ENCODE data around the gene SND1.

SND1 gene

DNA sequence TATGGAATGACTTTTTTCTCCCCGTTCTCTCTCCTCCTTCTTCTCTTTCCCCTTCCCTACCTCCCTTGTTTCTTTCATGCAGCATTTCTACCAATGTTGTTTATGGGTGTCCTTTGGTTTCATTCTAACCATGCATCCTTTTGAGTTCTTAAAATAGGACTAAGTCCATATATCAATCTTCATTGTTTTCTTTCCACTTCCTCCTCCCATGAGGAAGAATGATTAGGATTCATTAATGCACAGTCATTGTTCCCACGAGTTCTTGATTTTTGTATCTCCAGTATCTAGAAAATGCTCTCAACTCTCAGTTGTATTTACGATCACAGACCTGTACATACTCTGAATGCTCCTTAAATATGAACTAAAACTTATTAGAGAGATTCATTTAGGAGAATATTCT, 226.0 kb downstream of the SND1 start:
- no peak for DNase-seq

DNA sequence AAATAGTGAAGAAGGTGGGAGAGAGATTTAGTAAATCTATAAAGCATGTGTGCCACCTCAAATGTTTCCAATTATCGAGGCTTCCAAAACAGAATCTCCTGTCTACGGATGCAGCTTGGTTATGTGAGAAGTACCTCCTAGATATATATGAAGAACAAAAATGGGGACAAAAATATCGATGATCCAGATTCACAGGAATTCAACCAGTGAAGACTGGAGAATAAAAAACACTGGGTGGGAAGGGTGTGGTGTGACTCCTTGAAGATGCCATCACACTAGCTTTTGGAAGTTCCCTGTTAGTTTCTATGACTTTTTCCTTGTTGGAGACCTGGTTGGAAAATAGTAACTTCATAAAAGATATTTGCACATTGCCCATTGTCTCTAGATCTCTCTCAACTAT, 226.8 kb downstream of the SND1 start:
- no peak for DNase-seq

DNA sequence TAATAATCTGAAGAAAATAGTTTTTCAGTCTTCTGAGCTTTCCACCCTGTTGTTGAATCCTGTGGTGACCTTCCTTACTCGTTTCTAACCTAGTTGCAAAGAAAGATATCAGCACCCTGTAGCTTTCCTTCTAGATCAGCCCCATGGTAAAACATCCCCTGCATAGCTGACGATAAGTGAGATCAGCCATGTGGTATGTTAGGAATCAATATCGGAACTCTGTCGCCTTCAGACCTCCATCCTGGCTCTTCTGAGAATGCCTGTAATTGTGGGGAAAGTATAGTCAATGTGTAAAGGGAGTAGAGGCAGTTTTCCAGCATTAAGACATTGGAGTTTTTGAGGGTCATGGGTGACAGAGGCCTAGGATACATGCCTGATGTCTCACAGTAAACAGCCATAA, 227.4 kb downstream of the SND1 start:
- DNase-seq = peak; percentile 49

DNA sequence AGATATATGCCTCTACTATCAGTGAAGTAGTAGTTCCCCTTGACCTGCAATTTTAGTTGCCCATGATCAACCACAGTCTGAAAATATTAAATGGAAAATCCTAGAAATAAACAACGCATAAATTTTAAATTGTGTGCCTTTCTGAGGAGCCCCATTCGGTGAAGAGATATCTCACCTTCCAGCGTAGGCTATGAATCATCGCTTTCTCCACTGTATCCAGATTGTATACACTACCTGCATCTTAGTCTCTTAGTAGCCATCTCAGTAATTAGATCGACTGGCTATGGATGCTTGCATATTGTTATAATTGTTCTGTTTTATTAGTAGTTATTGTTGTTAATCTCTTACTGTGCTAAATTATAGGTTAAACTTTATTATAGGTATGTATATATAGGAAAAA, 227.9 kb downstream of the SND1 start:
- DNase-seq = no peak

DNA sequence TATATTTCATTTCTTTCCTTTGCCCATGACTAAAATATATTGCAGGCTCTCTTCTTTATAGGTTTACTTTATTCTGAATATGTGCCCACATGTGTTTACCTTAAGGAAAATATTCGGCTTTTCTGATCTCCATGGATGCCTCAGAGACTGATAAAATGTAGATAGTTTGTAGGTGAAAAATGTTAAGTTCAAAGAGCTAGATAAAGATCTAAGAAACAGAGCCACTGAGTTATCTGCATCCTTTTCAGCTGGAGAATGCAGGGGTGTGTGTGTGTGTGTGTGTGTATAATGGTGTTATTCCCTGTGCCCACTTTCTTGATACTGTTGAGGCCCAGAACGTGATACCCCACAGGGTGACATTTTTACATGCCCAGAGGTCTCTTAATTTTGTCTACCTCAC, 228.5 kb downstream of the SND1 start:
- DNase-seq = no peak

DNA sequence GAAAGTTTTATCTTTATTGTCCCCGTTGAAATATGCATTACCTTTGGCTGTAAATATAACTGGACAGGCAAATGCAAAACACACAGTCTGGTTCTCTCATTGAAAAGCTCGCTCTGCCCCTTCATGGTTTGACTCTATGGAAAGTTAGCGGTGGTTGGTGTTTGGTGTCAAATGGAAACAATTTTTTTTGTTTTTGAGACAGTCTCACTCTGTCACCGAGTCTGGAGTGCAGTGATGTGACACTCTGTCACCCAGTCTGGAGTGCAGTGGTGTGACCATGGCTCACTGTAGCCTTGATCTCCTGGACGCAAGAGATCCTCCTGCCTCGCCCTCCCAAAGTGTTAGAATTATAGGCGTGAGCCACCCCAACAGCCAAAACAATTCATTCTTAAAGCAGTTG, 229.6 kb downstream of the SND1 start:
- no peak for DNase-seq

DNA sequence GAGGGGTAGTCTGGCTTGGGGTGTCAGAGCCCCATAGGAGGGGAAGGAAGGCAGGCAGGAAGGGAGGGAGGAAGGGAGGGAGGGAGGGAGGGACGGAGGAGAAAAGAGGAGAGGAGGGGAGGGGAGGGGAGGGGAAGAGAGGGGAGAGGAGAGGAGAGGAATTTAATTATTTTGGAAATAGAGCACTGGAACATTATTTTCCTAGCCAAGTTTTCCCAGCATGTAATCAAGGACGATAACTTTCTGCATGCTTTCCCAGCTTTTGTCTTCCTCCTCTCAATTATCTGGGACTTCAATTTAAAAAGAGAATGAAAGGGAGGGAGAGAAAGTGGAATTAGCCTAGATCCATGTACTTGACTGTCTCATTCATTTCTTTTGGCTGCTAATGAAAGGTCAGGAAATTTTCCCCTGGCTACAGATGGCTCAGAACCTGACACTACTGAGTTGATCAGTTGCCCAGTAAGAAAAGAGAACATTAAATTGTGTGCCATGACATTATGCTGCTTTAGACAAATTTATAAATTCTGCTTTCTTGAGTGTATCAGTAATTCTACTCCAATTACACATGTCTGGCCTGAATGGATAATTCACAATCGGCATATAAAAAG, 230.4 kb downstream of the SND1 start:
- no peak for DNase-seq

DNA sequence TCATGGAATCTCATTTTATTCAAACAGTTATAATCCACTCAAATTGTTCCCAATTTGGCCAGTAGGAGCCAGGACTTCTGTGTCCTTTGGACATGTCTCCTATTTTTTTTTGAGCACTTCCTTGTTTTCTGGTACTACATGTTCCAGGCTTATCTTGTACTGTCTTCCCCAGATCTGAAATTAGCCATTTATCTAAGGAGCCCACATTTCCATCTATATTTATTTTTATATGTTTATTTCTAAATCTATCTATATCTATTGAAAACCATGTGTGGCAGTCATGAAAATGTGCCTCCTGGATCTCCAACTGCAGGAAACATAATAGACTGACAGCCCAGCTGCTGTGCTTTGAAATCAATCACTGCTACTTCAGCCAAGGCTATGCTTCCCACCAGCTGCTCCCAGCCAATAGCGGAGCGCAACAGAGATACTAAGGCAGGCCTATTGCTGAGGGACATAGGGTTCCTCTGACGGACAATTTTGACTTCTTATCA, 232.1 kb downstream of the SND1 start:
- DNase-seq = no peak

DNA sequence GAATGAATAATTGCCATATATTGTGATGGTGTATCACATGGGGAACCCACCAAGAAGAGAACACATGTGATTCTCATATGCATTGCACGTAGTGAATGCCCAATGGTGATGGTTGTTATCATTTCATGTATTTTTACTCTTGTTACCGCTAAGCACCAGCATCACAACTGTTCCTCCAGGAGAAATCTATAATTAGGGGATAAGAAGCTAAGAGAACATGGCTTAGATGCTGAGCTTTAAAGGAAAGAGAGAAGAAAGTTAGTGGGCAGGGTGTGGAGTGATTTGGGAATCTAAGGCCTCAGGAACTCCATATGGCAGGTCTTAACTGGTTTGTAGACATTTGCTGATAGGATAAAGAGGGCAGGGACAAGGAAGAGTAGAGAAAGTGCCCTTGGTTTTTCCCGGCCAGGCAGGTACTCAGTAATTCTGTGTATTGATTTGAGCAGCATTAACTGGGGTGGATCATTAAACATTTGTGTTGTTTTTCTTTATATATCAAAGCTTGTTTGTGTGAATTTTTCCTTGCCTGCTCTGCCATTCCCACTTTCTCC, 233.3 kb downstream of the SND1 start:
- DNase-seq = no peak

DNA sequence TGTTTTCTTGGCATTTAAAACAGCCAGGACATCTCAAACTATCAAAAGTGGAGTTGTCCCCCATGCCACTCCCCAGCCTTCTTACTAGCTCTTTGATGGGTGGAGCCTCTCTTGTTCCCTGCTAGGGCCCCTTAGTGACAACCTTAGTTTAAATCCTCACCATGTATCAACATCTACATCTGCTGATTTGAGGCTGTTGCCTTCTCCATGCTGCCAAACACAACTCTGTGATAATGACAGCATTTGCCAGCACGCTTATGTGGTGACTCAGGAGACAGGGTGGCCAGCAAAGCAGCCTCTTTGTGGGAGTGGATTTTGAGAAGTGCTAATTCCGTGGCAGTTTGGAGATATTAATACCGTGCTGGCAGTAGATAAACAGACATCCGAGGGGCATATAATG, 233.8 kb downstream of the SND1 start:
- DNase-seq = peak; percentile 74

DNA sequence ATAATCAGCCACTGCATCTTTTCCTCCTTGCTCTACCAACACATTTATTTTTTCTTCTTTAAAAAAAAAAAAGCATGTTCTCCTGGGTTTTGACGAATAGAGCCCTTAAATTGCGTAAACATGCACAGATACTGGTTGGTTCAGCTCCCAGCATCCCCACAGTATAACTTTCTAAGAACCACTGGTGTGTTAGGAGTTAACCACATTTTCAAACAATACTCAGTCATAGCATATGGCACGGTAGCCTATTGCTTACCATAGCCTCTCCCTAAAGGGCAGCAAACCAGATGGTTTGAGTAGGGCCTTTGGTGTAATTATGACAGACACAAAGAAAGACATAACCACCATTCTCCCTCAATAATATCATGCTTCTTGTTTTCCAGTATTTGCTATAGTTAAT, 234.3 kb downstream of the SND1 start:
- DNase-seq = no peak

DNA sequence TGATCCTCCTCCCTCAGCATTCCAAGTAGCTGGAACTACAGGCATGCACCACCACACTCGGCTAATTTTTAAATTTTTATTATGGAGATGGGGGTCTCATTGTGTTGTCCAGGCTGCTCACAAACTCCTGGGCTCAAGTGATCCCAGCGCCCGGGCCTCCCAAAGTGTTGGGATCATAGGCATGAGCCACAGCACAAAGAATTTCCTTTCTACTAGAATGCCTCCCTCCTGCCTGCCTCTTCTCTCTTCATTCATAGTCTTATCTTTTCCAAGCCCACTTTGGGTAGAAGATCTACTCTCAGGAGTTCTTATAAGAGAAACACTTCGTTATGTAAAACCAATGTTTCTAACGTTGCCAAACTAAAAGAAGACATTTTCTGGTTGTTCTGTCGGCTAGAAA, 235.1 kb downstream of the SND1 start:
- no peak for DNase-seq

DNA sequence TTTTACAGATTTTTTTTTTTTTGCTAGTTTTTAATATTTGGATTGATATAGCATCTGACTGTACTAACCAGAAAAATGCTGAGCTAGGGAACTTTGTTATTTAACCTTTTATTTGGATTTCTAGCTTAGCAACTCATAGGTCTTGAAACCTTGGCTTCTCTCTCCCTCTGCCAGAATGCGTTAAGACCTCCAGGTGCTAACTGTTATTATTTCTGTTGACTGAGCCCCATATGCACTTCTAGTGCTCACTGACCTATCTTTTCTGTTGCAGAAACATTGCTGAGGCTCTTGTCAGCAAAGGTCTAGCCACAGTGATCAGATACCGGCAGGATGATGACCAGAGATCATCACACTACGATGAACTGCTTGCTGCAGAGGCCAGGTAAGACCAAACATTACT, 235.6 kb downstream of the SND1 start:
- DNase-seq = no peak

DNA sequence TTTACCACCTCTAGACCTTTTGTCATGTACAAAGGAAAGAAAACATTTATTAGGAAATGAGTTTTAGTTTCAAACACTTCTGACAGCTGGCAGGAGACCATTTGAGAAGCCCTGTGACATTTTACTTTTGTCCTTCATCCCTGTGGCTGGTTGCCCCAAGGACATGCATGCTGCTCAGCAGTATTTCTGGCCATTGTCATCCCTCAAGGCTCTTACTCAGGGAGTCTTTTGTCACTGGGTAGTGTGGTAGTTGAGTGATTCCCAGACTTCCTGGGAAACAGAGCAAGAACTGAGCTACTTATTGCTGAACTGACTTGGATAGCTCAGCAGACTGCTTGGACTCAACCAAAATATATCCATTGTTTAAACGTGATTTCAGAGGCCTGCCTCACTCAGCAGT, 236.4 kb downstream of the SND1 start:
- no peak for DNase-seq

DNA sequence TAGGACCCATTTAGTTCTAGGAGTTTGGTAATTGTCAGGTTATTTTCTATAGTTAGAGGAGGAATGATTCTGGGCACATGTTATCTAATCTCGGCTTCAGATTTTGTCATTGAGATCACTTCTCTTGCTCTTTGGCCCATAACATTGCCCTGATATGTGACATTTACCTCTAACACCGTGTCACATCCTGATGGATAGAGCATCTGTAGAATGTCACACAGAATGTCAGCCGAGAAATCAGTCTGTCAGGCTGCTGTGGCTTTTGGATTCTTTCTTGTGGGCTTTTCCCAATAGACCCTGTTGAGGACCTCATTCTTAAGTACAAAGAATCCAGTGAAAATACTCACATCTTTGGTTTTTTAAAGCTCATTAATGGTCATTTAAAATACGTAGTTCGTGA, 236.8 kb downstream of the SND1 start:
- no peak for DNase-seq

DNA sequence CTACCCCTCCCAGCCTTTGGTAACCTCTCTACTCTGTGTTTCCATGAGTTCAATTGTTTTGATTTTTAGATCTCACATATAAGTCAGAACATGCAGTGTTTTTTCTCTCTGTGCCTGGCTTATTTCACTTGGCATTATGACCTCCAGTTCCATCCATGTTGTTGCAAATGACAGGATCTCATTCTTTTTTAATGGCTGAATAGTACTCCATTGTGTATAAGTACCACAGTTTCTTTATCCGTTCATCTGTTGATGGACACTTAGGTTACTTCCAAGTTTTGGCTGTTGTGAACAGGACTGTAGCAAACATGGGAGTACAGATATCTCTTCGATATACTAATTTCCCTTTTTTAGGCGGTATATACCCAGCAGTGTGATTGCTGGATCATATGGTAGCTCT, 237.7 kb downstream of the SND1 start:
- DNase-seq = no peak

DNA sequence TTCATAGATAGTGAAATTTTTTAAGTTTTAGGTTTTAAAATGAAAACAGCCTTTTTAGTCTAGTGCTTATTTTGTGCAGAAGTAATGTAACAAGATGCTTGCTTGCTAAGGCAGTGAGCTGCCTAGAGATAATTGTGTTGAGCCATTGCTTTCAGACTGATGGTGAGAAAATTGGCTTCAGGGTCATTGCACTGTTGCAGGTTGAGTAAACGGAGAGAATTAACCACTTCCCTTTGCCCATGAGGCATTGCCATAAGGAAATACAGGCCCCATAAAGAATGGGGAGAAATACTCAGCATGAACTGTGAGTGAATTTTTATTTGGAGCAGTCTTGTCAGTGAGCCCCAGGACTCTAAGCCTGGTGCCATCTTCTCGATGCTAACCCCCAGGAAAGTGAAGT, 238.7 kb downstream of the SND1 start:
- DNase-seq = no peak

DNA sequence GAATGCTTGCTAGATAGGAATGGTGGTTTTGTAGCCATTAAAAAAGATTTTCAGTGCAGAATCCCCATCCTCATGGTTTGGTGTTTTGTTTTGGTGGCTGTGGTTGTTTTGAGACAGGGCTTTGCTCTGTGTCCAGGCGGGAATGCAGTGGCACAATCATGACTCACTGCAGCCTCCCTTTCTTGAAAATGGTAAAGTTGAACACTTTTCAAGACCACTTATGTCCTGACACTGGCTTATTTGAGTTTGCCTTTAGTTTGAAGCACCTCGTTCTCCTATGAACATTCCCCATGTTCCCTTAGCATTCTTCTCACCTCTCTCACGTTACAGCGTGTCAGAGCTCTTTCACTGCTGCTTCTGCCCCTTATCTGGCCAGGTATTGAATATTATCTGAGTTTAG, 239.2 kb downstream of the SND1 start:
- no peak for DNase-seq

DNA sequence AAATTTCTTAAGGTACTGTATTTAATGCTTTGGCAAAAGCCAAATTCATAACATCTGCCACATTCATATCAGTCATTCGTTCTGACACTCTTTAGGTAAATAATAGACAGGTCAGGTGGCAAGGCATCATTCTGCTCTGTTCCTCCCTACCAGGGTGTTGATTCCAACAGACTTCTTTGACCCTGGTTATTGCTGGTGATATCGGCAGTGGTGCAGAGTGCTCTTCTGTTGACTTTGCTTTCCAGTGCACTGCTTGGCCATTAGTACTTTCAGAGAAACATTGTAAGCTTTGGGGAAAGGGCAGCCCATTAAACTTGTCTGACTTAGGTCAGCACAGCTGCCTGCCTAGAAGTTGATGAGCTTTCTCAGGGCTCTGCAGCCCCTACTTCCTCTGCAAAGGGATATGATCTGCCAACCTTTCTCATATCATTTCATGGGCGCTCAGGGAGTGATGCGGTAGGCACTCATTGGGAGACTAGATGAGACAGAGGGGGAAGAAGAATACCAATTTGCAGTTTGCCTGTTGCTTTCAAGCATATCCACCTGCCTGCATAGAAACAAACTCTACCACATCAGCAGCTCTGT, 240.0 kb downstream of the SND1 start:
- no peak for DNase-seq

DNA sequence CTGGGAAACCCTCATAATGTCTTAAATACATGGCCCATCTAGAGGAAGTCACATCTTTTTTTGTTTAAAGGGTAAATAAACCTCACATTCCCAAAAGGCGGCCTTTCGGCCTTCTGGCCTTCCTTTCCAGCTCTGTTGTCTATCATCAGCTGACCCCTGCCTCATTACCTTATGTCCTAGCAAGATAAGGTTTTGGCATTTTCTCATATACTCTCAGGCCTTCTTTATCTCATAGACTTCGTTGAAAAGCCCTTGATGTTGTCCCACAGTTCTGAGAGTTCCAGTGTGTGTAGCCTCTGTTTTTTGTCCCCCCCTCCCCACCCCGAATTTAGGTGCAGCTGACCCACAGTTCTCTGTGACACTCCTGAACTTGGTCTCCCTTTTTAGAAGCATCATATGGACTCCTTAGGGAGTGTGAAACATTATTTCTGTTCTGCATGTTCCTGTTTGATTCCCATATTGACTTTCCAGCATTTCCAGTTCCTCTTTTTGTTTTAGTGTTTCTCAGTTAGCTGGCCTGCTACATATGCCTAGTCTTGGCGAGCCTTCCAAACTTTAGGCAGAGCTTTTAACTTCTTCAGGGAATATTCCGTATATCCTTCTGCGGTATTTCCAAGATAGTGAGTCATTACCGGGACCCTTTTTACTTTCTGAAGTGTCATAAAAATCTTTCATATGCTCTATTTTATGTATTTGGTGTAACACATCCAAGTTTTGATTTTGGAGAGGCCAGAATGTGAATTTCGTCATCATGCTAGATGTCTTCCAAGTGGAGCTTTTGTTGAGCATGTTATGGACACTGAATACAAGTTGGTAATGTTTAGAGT, 240.7 kb downstream of the SND1 start:
- DNase-seq = peak; percentile 56

DNA sequence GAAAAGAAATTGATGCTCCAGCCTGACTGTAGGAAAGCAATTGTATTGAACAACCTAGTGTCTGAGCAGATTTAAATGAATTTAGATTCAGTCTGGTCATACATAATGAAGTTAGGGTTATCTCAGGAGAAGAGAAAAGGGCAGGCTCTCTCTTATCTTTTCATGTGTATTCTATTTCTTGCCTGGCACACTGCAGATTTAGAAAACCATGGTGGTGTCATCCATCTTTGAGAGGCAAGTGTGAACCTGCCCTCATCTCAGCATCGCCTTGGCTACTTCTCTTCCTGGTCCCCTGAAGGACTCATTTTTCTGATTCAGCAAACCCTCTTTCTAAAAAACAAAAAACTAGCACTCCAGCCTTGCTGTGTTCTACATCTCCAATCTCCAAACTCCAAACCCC, 241.6 kb downstream of the SND1 start:
- DNase-seq = no peak

DNA sequence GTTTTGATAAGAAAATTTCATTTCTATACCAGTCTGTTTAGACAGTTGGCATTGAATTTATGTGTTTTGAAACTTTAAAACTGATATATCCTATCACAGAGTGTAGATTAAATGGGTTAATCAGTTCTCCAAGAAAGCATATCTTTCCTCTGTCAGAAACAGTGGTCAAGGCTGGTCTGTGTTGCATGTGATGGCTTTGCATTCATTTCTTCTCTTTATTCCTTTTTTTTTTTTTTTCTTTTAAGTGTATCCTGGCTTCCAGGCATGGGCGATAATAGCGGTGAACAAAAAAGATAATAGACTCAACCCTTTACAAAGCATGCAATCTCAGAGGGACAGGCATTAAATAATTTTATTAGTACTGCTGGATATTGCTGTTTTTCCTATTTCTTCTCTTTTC, 242.6 kb downstream of the SND1 start:
- no peak for DNase-seq

DNA sequence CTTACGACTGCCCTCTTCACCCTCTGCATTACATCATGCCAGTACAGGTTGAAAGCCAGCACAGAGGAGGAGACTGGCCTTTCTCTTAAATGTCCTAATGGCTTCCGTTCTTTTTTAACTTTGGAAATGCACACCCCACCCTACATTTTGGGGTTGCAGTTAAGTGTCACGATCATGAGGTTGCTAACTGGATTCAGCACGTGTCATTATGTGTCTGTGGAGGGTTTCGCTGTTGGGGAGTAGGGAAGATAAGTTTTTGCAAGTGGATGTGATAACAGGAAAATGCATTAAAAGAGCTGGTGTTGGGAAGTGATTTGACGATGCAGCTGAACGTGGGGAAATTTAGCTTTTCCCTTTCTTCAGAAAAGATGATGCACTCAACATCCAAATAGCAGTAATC, 243.4 kb downstream of the SND1 start:
- DNase-seq = no peak

DNA sequence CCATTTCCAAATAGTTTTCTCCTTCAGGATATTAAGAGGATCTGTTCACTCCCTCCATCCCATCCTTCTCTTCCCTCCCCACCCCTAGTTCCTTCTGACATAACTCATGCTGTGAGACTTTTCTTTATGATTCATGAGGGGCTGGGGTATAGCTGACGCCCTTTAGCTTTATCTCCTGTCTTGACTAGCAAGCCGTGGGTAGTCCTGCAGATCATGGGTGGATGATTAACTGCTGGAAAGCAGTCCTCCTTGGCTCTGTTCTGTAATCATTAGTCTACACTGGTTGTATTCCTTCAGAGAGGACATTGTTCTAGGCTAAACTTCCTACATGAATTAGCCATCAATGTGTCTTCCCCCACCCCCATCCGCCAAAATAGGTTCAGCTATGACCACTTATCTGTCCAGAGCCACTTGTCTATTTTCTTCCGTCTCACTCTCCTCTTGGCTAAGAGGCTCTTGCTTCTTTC, 243.9 kb downstream of the SND1 start:
- DNase-seq = no peak
